ENCODE measurements around the gene COLGALT1.
"Not testable (repeated sequence)": the region's sequence is repeated elsewhere in the genome, so short reads cannot be mapped to it uniquely, and the experiment has no call there.

COLGALT1 gene

DNA sequence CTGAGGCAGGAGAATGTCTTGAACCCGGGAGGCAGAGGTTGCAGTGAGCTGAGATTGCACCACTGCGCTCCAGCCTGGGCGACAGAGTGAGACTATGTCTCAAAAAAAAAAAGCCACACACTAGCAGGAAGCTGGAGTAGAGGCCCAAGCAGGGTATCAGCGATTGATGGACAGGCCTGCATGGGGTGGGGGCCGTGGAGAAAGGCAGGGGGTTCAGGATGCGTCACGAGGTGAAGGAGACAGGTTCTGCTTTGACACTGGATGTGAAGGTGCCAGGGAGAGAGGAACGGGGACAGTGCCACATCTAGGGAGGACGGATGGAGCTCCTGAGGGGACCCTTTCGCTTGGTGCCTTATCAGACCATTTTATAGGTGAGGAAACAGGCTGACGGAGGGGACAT is 7.1 kb downstream of the COLGALT1 start:
- no peak for DNase-seq

DNA sequence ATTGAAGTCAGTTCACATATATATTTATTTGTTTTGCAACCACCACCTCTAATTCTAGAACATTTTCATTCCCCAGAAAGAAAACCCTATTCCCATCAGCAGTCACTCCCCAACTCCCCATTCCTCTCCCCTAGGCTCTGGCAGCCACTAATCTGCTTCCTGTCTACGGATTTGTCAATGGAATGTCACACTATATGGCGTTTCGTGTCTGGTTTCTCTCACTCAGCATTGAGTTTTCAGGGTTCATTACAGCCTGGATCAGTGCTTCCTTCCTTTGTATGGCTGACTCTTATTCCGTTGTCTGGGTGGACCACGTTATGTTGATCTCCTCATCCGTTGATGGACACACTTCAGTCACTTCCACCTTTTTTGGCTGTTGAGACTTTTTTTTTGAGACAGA is 9.3 kb downstream of the COLGALT1 start:
- no peak for DNase-seq

GRCh38 chr19:17565611-17566010 is 10.2 kb downstream of the COLGALT1 start:
- no peak for DNase-seq

GRCh38 chr19:17567940-17568339 is 12.5 kb downstream of the COLGALT1 start:
- DNase-seq: no peak

DNA sequence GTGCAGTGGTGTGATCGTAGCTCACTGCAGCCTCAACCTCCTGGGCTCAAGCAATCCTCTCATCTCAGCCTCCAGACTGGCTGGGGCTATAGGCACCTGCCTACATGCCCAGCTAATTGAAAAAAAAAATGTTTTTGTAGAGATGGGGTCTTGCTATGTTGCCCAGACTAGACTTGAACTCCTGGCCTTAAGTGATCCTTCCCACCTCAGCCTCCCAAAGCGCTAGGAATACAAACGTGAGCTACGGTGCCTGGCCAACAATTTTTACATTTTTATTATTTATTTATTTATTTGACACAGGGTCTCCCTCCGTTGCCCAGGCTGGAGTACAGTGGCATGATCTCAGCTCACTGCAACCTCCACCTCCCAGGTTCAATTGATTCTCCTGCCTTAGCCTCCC is 14.8 kb downstream of the COLGALT1 start:
- not testable (repeated sequence) for DNase-seq

DNA sequence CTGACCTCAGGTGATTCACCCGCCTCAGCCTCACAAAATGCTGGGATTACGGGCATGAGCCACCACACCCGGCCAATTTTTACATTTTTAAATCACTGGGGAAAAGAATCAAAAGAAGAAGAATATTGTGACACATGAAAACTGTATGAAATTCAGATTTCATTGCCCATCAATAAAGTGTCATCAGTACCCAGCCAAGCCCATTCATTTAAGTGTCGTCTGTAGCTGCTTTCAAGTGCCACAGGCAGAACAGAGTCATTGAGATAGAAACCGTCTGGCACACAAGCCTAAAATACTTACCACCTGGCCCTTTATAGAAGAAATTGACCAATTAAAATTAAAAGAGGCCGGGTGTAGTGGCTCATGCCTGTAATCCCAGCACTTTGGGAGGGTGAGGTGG is 15.3 kb downstream of the COLGALT1 start:
- no peak for DNase-seq

DNA sequence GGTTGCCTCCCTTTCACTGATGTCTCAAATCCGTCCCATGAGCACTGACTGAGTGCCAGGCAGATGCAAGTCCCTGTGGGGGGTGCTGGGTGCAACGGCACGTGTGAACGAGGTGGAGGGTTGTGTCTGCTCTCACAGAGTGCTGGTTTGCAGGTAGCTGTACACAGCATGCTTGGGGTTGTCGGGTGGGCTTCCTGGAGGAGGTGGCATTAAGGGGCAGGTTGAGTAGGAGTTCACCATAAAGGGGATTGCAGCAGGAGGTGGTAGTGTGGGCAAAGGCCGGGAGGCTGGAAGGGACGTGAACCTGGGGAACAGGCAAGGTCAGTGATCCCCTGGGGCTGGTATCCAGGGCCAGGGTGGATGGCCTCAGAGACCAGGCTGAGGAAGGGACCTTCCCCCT is 17.2 kb downstream of the COLGALT1 start:
- no peak for DNase-seq

DNA sequence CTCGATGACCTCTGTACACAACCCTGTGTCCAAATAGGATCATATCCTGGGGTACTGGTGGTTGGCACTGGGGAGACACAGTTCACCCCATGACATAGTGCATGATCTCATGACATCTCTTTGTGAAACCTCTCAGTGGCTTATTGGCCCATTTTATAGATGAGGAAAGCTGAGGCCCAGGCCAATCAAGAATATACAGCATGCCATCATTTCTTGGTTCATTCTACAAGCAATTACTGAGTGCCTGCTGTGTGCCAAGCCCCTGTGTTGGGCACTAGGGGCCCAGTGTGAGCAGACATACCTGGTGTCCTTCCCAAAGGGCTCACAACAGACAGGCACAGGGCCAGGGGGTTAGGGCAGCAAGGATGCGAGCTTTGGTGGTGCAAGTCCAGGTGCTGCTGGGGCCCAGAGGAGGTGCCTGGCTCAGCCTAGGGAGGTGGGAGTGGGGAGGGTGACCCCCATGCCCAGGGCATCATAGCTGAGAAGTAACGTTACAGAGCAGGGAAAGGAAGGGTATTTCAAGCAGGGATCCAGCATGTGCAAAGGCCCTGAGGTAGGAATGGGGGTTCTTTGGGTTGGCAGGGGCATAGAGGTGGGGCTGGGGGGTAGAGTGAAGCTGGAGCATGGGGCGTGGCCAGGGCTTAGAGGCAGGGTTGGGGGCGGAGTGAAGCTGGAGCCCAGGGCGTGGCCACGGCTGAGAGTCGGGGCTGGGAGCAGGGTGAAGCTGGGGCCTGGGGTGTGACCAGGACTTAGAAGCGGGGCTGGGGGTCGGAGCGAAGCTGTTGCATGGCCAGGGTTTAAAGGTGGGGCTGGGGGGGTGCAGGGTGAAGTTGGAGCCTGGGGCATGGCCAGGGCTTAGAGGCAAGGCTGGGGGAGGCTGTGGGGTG is 20.7 kb downstream of the COLGALT1 start:
- DNase-seq: no peak

- DNase-seq: no peak
Measured at GRCh38 chr19:17576758-17577456, 21.5 kb downstream of the COLGALT1 start.

DNA sequence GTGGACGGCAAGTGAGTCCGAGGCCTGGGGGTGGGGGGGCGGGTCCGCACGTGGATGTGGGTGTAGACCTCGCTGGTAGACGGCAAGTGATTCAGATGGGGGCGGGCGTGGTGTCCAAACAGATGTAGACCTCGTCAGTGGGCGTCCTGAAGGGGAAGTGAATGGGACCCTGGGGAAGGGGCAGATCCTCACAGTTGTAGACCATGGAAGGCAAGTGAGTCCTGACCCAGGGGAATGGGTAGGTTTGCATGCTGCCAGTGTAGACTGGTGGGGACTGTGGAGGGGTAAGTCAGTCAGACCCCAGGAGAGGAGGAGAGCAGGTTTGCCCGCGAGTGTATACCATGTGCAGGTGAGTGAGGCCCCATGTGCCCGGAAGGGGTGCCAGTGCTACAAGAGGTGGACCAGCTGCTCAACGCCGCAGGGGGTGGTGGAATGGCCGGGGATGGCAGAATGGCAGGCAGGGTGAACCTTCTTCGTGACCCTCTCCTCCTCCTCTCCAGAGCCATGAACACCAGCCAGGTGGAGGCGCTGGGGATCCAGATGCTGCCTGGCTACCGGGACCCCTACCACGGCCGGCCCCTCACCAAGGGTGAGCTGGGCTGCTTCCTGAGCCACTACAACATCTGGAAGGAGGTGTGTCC is 22.1 kb downstream of the COLGALT1 start:
- DNase-seq: no peak

GRCh38 chr19:17579661-17580244 is 24.3 kb downstream of the COLGALT1 start:
- peak in 1 of 2 donors; percentile 7 for DNase-seq

- DNase-seq: no peak
Measured at GRCh38 chr19:17580470-17581144, 25.2 kb downstream of the COLGALT1 start.

DNA sequence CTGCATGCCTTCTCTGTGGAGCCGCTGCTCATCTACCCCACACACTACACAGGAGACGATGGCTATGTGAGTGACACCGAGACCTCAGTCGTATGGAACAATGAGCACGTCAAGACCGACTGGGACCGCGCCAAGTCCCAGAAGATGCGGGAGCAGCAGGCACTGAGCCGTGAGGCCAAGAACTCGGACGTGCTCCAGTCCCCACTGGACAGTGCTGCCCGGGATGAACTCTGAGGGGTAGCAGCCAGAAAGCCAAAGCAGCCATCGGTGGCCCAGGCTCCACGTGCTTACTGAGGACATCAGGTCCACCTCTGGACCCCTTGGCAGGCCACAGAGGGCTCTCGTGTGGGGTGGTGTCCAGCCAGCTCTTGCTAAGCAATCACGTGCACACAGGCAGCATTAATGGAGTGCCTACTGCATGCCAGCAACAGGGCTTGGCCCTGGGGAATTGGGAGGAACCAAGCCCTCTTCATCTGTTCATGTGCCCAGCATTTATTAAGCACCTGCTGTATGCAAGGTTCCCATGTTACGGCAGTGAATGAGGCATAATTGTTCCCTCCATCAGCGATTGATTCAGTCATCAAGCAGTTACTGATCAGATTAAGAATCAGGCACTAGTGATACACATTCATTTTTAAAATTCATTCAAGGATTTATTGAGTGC is 25.9 kb downstream of the COLGALT1 start:
- DNase-seq: no peak

DNA sequence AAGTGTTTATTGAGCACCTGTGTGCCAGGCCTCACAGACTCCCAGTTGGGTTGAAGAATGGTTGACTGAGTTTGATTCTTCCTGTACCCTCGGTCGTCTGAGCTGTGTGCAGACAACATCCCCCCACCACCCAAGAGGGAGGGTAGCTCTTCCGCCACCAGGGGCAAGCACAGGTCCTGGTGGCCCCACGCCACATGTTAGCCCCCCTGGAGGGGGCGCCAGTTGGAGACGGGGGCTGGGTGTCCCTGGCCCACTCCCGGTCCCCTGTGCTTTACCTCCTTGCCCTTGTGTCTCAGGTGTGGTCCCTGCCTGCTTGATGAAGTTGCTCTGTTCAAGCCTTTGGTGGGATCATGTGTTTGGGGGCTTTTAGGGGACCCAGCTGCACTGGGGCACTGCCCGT is 27.2 kb downstream of the COLGALT1 start:
- no peak for DNase-seq

- no peak for DNase-seq
Measured at GRCh38 chr19:17584132-17584531, 28.7 kb downstream of the COLGALT1 start.

- DNase-seq: not testable (repeated sequence)
Measured at GRCh38 chr19:17585395-17585794, 29.9 kb downstream of the COLGALT1 start.

GRCh38 chr19:17590866-17591265 is 35.4 kb downstream of the COLGALT1 start:
- DNase-seq: no peak

GRCh38 chr19:17594296-17594695 is 38.8 kb downstream of the COLGALT1 start:
- not testable (repeated sequence) for DNase-seq

- DNase-seq: not testable (repeated sequence)
Measured at GRCh38 chr19:17598063-17598462, 42.6 kb downstream of the COLGALT1 start.

DNA sequence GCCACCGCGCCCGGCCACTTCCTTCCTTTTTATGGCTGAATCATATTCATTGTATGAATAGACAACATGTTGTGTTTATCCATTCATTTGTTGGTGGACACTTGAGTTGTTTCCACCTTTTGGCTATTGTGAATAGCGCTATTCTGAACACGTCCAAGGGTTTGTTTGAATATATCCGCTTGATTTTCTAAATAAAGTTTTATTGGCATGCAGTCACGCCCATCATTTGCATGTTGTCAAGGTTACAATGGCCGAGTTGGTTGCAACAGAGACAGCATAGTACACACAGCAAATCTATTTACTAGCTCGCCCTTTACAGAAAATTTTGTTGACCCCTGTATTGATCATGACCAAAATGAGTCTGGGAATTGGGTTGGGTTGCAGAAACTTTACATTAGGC is 43.5 kb downstream of the COLGALT1 start:
- no peak for DNase-seq

GRCh38 chr19:17599780-17600179 is 44.3 kb downstream of the COLGALT1 start:
- DNase-seq: no peak

DNA sequence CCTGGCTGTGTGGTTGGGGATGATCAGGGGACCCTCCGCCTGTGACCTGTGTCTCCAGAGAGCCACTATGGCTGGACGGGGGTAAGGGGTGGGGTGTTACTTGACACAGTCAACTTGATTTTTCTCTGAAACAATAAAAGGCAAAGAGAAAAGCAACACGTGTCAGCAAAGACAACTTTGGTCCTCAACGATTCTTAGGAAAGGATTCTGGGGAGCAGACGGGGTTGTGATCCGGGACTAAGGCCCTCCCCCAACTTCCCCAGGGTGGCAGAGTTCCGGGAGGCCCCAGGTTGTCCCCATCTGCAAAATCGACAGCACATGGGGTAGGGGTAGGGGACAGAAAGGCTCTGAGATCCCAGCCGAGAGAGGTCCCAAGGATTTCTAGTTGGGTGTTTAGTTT is 46.2 kb downstream of the COLGALT1 start:
- no peak for DNase-seq
